Neuron (in vitro differentiated cells): ENCODE measurements around the gene HLA-E.
"Not testable (repeated sequence)": the region's sequence is repeated elsewhere in the genome, so short reads cannot be mapped to it uniquely, and the experiment has no call there.

ENCODE experiments used
- H2AFZ ChIP-seq: one replicate; pipeline ENCODE4 v1.6.1; 2013; ENCODE audit warnings: low read depth, mild to moderate bottlenecking, inconsistent platforms, low read length, moderate library complexity
- H3K27me3 ChIP-seq: one replicate; pipeline ENCODE4 v1.6.1; 2013; ENCODE audit warnings: low read length; ENCODE audit not compliant: insufficient read depth
- H3K36me3 ChIP-seq: one replicate; pipeline ENCODE4 v1.6.1; 2013; ENCODE audit warnings: low read length; ENCODE audit not compliant: insufficient read depth
- H3K4me1 ChIP-seq: one replicate; pipeline ENCODE4 v1.6.1; 2013; ENCODE audit warnings: low read length; ENCODE audit not compliant: insufficient read depth
- H3K4me3 ChIP-seq: 2 replicates; pipeline ENCODE4 v1.5.1; 2013; ENCODE audit warnings: mild to moderate bottlenecking, low read length, moderate library complexity
- H3K9me3 ChIP-seq: one replicate; pipeline ENCODE4 v1.6.1; 2013; ENCODE audit warnings: low read length

The HLA-E gene

GRCh38 chr6:30462482-30462881 is 26.8 kb upstream of the HLA-E start:
- Histone ChIP-seq H3K27me3 (peaks cover 66% of the 10 kb centered on the region), H3K4me1 (peaks cover 7% of the 10 kb centered on the region), H3K9me3 (peaks cover 8% of the 10 kb centered on the region)

GRCh38 chr6:30463242-30463641 is 26.1 kb upstream of the HLA-E start:
- Histone ChIP-seq H3K4me3 (no peak overlapping the region), H2AFZ (no peak overlapping the region), H3K4me1 (peaks cover 7% of the 10 kb centered on the region), H3K9me3 (peaks cover 8% of the 10 kb centered on the region), H3K27me3 (peaks cover 70% of the 10 kb centered on the region), H3K36me3 (no peaks in the 10 kb centered on the region)

More at GRCh38 chr6:30462482-30462881, 26.8 kb upstream of the HLA-E start:
- Histone ChIP-seq H2AFZ (no peak overlapping the region), H3K4me3 (no peak overlapping the region), H3K36me3 (no peaks in the 10 kb centered on the region)

- H3K27me3 ChIP-seq, result peaks cover 67% of the 10 kb centered on the region
- peaks cover 7% of the 10 kb centered on the region for H3K4me1 ChIP-seq
- no peaks in the 10 kb centered on the region for H3K36me3 ChIP-seq
- H3K4me3 ChIP-seq, result no peak overlapping the region
- peaks cover 8% of the 10 kb centered on the region for H3K9me3 ChIP-seq
- H2AFZ ChIP-seq, result no peak overlapping the region
Observed at GRCh38 chr6:30463651-30464618, 25.4 kb upstream of the HLA-E start.

GRCh38 chr6:30465595-30466306 is 23.6 kb upstream of the HLA-E start:
- H2AFZ ChIP-seq, result peak overlapping the region; percentile 93
- peaks cover 69% of the 10 kb centered on the region for H3K27me3 ChIP-seq
- peak overlapping the region; percentile 48 for H3K4me3 ChIP-seq

GRCh38 chr6:30470968-30471367 is 18.3 kb upstream of the HLA-E start:
- no peak overlapping the region for H2AFZ ChIP-seq
- peaks cover 25% of the 10 kb centered on the region for H3K27me3 ChIP-seq

More at GRCh38 chr6:30465595-30466306, 23.6 kb upstream of the HLA-E start:
- Histone ChIP-seq H3K36me3 (no peaks in the 10 kb centered on the region), H3K4me1 (peaks cover 7% of the 10 kb centered on the region), H3K9me3 (peaks cover 8% of the 10 kb centered on the region)

GRCh38 chr6:30475116-30475515 is 14.2 kb upstream of the HLA-E start:
- H3K9me3 ChIP-seq, H2AFZ ChIP-seq, H3K27me3 ChIP-seq, H3K36me3 ChIP-seq, H3K4me3 ChIP-seq, H3K4me1 ChIP-seq: not testable (repeated sequence)

More at GRCh38 chr6:30470968-30471367, 18.3 kb upstream of the HLA-E start:
- Histone ChIP-seq H3K4me1 (peaks cover 5% of the 10 kb centered on the region), H3K9me3 (no peaks in the 10 kb centered on the region), H3K4me3 (no peak overlapping the region), H3K36me3 (no peaks in the 10 kb centered on the region)

GRCh38 chr6:30480536-30481156 is 8.7 kb upstream of the HLA-E start:
- no peak overlapping the region for H3K4me3 ChIP-seq
- H3K9me3 ChIP-seq, result no peaks in the 10 kb centered on the region
- H2AFZ ChIP-seq, result no peak overlapping the region
- peaks cover 2% of the 10 kb centered on the region for H3K4me1 ChIP-seq
- H3K27me3 ChIP-seq, result peaks cover 24% of the 10 kb centered on the region
- no peaks in the 10 kb centered on the region for H3K36me3 ChIP-seq

- H3K4me1 ChIP-seq, result peaks cover 2% of the 10 kb centered on the region
- no peaks in the 10 kb centered on the region for H3K36me3 ChIP-seq
- peaks cover 24% of the 10 kb centered on the region for H3K27me3 ChIP-seq
- H3K9me3 ChIP-seq, result no peaks in the 10 kb centered on the region
- no peak overlapping the region for H2AFZ ChIP-seq
- H3K4me3 ChIP-seq, result no peak overlapping the region
Observed at GRCh38 chr6:30481211-30481964, 7.9 kb upstream of the HLA-E start.

- H3K27me3 ChIP-seq, result peaks cover 24% of the 10 kb centered on the region
- H3K4me3 ChIP-seq, result not testable (repeated sequence)
Observed at GRCh38 chr6:30481965-30482644, 7.2 kb upstream of the HLA-E start.

GRCh38 chr6:30483677-30484279 is 5.5 kb upstream of the HLA-E start:
- Histone ChIP-seq H3K4me3 (no peak overlapping the region), H2AFZ (no peak overlapping the region), H3K36me3 (no peaks in the 10 kb centered on the region), H3K27me3 (peaks cover 22% of the 10 kb centered on the region), H3K9me3 (no peaks in the 10 kb centered on the region), H3K4me1 (peaks cover 2% of the 10 kb centered on the region)

More at GRCh38 chr6:30481965-30482644, 7.2 kb upstream of the HLA-E start:
- not testable (repeated sequence) for H2AFZ ChIP-seq, H3K36me3 ChIP-seq, H3K4me1 ChIP-seq, H3K9me3 ChIP-seq

GRCh38 chr6:30485236-30485635 is 4.1 kb upstream of the HLA-E start:
- Histone ChIP-seq H3K27me3 (peaks cover 17% of the 10 kb centered on the region), H3K9me3 (no peaks in the 10 kb centered on the region), H3K4me3 (no peak overlapping the region)

GRCh38 chr6:30487926-30488325 is 1.4 kb upstream of the HLA-E start:
- no peak overlapping the region for H3K4me3 ChIP-seq
- no peak overlapping the region for H2AFZ ChIP-seq
- no peaks in the 10 kb centered on the region for H3K9me3 ChIP-seq
- peaks cover 6% of the 10 kb centered on the region for H3K4me1 ChIP-seq
- no peaks in the 10 kb centered on the region for H3K36me3 ChIP-seq
- H3K27me3 ChIP-seq, result no peaks in the 10 kb centered on the region

More at GRCh38 chr6:30485236-30485635, 4.1 kb upstream of the HLA-E start:
- H3K36me3 ChIP-seq, result no peaks in the 10 kb centered on the region
- no peak overlapping the region for H2AFZ ChIP-seq
- peaks cover 4% of the 10 kb centered on the region for H3K4me1 ChIP-seq
